RWPE2 (cell line): ENCODE measurements around the gene FZD8.

Experiments
- ATAC-seq: fragments of 200-7000 bp; cut with Tn5 transposase; 3 replicates; pipeline ENCODE4 v1.9.1; 2021; ENCODE audit warnings: low read depth
- DNase-seq: peaks from one replicate; pipeline ENCODE4 v3.0.0-alpha.2; 2020; ENCODE audit warnings: low spot score
- H3K27ac ChIP-seq: fragments of 450-650 bp; 2 replicates; pipeline ENCODE4 v1.5.1; 2017; ENCODE audit warnings: mild to moderate bottlenecking; ENCODE audit not compliant: poor library complexity, severe bottlenecking
- H3K27me3 ChIP-seq: fragments of 250-450 bp; sonication (Bioruptor Pico); 2 replicates; pipeline ENCODE4 v1.5.1; 2021; ENCODE audit warnings: mild to moderate bottlenecking, moderate library complexity; ENCODE audit not compliant: insufficient read depth, poor library complexity, severe bottlenecking
- H3K36me3 ChIP-seq: fragments of 250-450 bp; sonication (Bioruptor Pico); 2 replicates; pipeline ENCODE4 v1.5.1; 2020; ENCODE audit warnings: low read depth, mild to moderate bottlenecking, moderate library complexity
- H3K4me1 ChIP-seq: fragments of 250-450 bp; sonication (Bioruptor Pico); 2 replicates; pipeline ENCODE4 v1.5.1; 2021; ENCODE audit warnings: mild to moderate bottlenecking, moderate library complexity; ENCODE audit not compliant: insufficient read depth, poor library complexity, severe bottlenecking
- H3K4me3 ChIP-seq: fragments of 250-450 bp; sonication (Bioruptor Pico); 2 replicates; pipeline ENCODE4 v1.5.1; 2021; ENCODE audit warnings: mild to moderate bottlenecking, moderate library complexity; ENCODE audit not compliant: severe bottlenecking
- H3K9me3 ChIP-seq: fragments of 250-450 bp; sonication (Bioruptor Pico); 2 replicates; pipeline ENCODE4 v1.5.1; 2021; ENCODE audit warnings: mild to moderate bottlenecking, moderate library complexity; ENCODE audit not compliant: severe bottlenecking
- CTCF ChIP-seq: fragments of 450-650 bp; IDR thresholded peaks from one replicate; pipeline ENCODE4 v1.5.1; 2017; ENCODE audit warnings: mild to moderate bottlenecking, moderate library complexity; ENCODE audit not compliant: poor library complexity, severe bottlenecking

Gene FZD8

GRCh38 chr10:35611750-35612149 is 30.3 kb downstream of the FZD8 start:
- no peak for ATAC-seq
- no peak for DNase-seq
- no peak for TF ChIP-seq CTCF
- Histone ChIP-seq H3K4me3 (no peak overlapping the region), H3K9me3 (no peaks in the 10 kb centered on the region), H3K27me3 (no peaks in the 10 kb centered on the region), H3K27ac (no peak overlapping the region), H3K36me3 (no peaks in the 10 kb centered on the region), H3K4me1 (no peaks in the 10 kb centered on the region)

GRCh38 chr10:35608328-35608672 is 33.8 kb downstream of the FZD8 start:
- Histone ChIP-seq H3K4me3 (peak overlapping the region; percentile 30), H3K27me3 (no peaks in the 10 kb centered on the region), H3K4me1 (no peaks in the 10 kb centered on the region), H3K9me3 (no peaks in the 10 kb centered on the region), H3K36me3 (no peaks in the 10 kb centered on the region), H3K27ac (no peak overlapping the region)
- no peak for TF ChIP-seq CTCF
- DNase-seq = no peak
- ATAC-seq = no peak

GRCh38 chr10:35607475-35608327 is 34.4 kb downstream of the FZD8 start:
- ATAC-seq = peak; percentile 78
- Histone ChIP-seq H3K4me3 (peak overlapping the region; percentile 30), H3K27me3 (no peaks in the 10 kb centered on the region), H3K27ac (no peak overlapping the region), H3K9me3 (no peaks in the 10 kb centered on the region), H3K4me1 (no peaks in the 10 kb centered on the region), H3K36me3 (no peaks in the 10 kb centered on the region)
- no peak for TF ChIP-seq CTCF
- DNase-seq = no peak

GRCh38 chr10:35606430-35606829 is 35.7 kb downstream of the FZD8 start:
- H3K4me3 ChIP-seq = no peak overlapping the region
- no peak for TF ChIP-seq CTCF
- DNase-seq (no peak), ATAC-seq (no peak)
- H3K27ac ChIP-seq = no peak overlapping the region
- no peaks in the 10 kb centered on the region for H3K27me3 ChIP-seq
- H3K4me1 ChIP-seq = no peaks in the 10 kb centered on the region
- H3K36me3 ChIP-seq = no peaks in the 10 kb centered on the region
- no peaks in the 10 kb centered on the region for H3K9me3 ChIP-seq

- Histone ChIP-seq H3K4me3 (no peak within 1 kb of the TSS), H3K27me3 (no peaks in the 10 kb centered on the region), H3K27ac (no peak within 1 kb of the TSS), H3K4me1 (no peaks in the 10 kb centered on the region), H3K9me3 (no peaks in the 10 kb centered on the region), H3K36me3 (no peaks in the 10 kb centered on the region)
- TF ChIP-seq CTCF = no peak
- ATAC-seq = no peak
- DNase-seq = no peak
Measured at GRCh38 chr10:35605191-35605590, 36.9 kb downstream of the FZD8 start, which contains the start of gene GJD4. GJD4 (plus strand) TSS chr10:35605341; CDS start chr10:35605568, 227 bp downstream.
